GM19043 (cell line): ENCODE data around the gene IL3.

Experiments
- ATAC-seq: cut with Tn5 transposase; IDR thresholded peaks from one replicate; pipeline ENCODE4 v1.9.1; 2021; ENCODE audit warnings: low read depth; ENCODE audit not compliant: unreplicated experiment

The IL3 gene

DNA sequence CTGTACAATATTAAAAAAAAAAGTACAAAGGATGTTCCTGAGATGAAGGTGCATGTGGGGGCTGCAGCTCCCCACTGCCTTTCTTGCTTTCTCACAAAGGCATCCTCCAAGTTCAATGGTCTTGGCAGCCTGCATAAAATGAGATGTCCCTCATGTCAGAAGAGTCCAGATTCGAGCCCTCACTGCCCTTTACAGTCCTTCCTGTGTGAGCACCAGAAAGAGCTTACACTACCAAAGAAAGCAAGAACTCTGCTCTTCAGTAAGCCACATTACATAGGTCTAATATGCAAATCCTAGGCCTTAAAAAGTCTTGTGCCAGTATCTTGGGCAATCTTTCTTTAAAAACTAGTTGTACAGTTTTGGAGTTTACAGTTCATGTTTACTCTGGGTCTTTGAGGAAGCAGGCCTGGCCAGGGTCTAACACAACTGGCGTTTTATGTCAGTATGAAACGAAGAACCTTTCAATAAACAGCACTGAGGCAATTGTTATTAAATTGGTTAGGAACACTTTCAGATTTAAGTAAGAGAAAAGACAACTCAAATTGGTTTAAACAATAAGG, 49.1 kb downstream of the IL3 start:
- ATAC-seq, result no peak

GRCh38 chr5:132110195-132110594, 49.7 kb downstream of the IL3 start:
- ATAC-seq, result no peak

DNA sequence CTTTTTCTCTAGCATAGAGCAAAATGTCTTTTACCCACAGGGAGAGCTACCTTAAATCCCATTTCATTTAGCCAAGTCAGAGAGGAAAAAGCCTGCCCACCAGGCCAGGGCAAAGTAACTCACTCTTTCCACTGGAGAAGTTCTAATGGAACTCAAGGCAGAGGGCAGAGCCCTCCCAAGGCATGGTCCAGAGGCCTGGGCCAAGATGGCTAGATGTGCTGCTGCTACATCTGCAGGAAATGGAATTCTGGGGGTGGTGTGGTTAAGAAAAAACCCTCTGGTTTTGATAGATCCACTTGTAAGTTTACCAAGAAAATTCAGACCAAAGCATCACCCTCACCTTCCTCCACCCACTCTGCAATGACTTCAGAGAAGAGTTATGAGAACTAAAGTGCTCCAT, 50.5 kb downstream of the IL3 start:
- ATAC-seq, result no peak

GRCh38 chr5:132112111-132112510, 51.7 kb downstream of the IL3 start:
- ATAC-seq, result no peak
